GM21528 (cell line): ENCODE measurements around the gene SLC22A12.

Experiments
- ATAC-seq: cut with Tn5 transposase; IDR thresholded peaks from one replicate; pipeline ENCODE4 v1.9.1; 2021; ENCODE audit warnings: mild to moderate bottlenecking, moderate library complexity; ENCODE audit not compliant: unreplicated experiment, low FRiP score

Gene SLC22A12

DNA sequence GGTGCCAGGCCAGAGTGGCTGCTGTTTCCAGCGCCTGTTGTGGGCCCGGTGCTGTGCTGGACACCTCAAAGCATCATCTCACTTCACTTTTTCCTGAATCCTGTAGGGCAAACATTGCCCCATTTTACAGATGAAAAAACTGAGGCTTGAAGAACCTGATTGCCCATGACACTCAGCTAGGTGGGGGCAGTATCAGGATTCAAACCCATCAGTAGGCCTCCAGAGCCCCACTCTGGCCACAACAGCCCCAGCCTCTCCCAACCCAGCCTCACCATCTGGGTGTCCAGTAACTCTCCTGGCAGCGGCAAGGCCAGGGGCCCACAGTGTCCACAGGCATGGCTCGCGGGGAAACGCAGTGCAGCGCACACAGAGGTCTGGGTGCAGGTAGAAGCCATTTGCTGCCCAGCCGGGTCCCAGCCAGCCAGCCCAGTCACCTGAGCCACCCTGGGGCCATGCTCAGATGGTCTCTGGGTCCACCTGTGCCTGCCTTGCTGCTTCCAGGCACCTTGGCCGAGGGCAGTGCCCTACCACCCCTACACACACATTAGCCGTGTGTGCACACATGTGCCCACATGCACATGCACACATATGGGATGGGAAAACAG lies 11.5 kb downstream of the SLC22A12 start:
- no peak for ATAC-seq

DNA sequence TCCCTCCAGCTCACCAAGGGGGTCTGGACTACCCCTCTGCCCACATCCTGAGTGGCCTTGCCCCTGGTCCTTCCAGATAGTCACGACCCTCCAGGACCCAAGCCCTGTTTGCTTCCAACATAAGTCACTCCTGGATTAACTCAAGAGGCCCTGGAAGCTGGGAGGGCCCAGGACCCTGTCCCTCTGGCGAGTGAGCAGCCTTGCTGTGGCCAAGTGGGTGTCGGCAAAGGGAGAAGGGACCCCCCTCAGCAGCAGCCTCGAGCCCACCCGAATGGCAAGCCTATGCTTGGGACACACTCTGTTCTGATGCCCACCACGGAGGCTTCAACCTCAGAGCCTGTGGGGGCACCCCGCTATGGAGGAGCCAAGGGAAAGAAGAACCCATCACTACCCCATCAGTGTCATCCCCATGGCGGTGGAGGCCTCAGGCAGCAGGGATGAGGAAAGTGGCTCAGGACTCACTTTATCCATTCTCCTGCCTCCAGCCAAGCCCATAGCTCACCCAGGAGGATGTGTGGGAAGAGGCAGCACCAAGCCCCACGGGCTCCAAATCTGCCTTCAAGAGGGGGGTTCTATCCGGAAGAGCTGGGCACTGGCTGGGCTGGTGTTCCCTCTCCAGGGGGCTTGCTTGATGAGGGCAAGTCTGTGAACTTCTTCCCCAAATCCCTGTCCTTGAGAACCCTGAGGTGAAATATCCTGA lies 12.5 kb downstream of the SLC22A12 start:
- ATAC-seq = no peak

DNA sequence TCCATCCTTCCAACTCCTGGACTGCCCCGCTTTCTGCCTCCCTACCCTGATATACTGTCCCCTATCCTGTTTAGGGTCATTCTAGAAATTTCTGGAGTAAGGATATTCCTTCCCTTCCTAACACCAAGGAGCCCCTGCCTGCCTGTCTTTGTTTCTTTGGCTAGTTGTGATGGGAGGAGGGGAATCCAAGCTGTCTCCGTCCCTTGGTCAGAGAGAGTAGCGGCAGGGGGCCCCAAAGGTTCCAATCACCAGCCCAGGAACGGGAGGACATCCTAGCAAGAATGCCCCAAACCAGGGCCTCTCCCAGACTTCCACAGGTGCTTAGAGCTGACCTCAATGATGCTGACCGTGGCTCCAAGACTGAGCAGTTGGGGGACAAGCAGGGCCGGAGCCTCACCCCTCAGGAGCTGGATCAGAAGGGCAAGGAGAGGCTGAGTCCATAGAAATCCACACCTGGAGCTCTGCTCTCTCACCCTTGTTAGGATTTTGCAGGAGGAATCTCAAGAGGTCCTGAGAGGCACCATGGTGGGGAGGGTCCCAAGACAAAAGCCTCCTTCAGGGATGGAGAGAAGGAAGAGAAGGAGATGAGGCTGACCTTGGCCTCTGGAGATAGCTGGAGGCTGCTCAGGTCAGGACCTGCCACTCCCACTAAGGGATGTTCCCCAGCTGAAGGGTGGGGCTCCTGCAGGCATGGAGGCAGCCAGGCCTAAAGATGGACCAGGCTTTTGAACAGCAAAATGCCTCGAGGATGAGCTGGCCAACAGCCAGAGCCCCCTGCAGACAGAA lies 13.6 kb downstream of the SLC22A12 start:
- no peak for ATAC-seq

DNA sequence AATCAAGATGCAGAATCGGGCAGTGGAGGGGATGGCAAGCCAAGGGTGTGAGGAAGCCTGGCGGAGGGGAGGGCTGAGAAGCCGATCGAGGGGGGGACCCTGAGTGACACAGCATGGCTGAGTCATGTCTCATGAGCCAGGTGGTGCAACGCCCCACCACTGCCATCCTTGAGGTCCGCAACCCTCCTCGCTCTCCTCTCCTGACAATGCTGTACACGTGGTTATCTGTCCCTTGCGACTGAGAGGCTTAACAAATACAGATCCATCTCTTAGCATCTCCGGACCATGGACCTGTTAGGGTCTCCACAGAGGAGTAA lies 14.2 kb downstream of the SLC22A12 start:
- ATAC-seq = no peak

GRCh38 chr11:64605656-64606585 lies 14.9 kb downstream of the SLC22A12 start:
- ATAC-seq = no peak

DNA sequence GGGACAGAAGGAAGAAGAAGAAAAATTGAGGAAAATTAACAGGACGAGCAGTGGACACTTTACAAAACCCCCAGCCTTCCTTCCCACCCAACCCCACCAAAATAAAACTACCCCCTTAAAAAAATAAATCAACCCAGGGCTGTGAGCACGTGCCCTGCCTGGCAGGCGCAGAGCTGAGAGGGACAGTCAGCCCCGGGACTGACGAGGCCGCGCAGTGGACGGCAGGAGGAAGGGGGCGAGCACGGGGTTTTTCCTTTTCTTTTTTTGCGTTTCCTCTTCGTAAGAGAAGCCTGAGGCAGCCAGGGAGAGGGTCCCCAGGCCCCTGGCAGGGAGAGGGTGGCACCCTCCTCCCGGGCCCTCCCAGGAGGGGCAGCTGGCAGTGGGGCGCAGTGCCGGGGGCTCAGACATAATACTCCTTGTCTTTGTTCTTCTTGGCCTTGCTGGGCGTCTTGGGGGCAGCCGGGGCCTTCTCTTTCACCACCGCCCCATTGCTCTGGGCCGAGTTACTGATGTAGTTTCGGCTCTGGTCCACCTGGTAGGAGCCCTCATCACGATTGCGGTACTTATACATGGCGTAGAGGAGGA lies 15.9 kb downstream of the SLC22A12 start:
- no peak for ATAC-seq

GRCh38 chr11:64607381-64607985 lies 16.5 kb downstream of the SLC22A12 start:
- no peak for ATAC-seq

DNA sequence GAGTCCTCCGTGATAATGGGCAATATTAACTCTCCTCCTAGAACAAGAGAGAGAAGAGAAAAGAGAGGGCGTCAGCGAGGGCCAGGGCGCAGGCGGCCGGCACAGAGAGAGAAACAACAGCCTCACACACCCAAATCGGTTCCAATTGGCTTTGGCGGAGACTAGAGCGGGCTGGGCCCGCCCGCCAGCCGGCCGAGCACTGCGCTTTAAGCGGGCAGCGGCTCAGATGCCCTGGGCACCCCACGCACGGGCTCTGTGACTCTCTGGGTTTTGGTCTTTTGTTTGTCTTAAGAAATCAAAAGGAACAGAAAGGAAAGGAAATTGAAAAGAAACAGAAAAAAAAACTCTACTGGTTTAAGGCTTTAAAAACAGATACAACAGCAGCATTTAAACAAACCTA lies 17.0 kb downstream of the SLC22A12 start:
- ATAC-seq = no peak

DNA sequence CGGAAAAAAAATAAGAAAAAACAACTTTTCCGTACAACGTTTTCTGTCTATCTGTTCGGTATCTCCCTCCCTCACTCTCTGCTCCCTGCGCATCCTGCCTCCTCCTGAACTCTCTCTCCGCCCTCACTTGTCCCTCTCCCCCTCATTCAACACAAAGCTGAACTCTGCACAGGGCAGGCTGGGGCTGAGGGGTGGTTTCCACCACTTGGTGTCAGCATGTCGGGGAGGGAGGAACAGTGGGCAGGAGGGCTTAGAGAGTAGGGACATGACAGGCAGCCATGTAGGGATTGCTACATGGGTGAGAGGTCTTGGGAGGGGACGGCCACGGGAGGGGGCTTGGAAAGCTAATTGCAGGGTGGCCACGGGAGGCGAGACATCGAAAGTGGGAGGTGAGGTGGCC lies 17.6 kb downstream of the SLC22A12 start:
- no peak for ATAC-seq

GRCh38 chr11:64609436-64610047 lies 18.5 kb downstream of the SLC22A12 start:
- no peak for ATAC-seq

DNA sequence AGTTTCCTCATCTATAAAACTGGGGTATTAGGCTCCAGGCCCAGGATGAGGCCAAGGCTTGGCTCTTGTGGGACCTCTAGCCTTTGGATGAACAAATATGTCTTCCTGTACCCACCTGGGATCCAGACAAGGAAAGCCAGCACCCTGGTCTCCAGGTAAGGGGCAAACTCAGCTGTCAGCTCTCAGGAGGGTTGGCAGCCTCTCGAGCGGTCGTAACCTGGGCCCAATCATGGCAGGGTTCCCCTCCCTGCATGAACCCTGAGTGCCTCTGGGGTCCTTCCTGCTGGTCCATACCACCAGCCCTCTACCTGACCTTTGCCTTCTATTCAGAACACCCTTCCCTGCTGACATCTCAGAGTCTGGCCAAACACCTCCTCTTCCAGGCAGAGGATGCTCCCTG lies 19.6 kb downstream of the SLC22A12 start:
- ATAC-seq = no peak

GRCh38 chr11:64611176-64611575 lies 20.2 kb downstream of the SLC22A12 start:
- no peak for ATAC-seq

DNA sequence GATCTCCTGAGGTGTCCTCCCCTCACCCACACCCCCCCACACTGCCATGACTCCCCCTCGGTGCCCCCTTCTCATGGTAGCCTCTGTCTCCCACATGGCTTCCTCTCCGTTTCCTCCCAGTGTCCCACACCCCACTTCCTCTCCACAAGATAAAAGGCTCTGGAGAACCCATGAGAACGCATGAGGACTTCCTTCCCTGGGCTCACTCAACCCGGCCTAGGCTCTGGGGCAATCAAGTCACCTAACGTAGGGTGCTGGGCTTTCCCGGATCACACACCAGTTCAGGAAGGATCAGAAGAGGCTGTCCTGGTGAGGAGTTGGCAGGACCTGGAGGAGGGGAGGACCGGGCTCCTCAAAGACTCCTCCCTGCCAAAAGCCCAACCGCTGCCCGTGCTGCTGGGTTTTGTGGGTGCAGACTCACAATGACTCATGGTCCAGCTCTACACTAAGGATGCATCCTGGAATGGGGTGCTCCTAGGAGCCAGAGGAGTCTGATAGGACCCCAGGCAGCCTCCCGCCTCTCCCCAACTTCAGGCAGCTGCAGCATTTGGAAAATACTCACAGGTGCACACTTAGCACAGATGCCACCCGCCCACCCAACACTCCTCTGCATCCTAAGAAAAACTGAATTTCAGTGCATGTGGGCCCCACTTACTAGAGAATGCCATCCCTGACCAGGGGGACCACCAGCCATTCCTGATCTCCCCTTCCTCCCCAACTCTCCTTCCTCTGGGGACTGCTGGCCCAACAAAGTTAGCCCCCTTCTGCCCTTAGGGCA lies 21.0 kb downstream of the SLC22A12 start:
- ATAC-seq = no peak

- ATAC-seq = no peak
Measured at GRCh38 chr11:64613648-64614047, 22.6 kb downstream of the SLC22A12 start.

GRCh38 chr11:64614917-64615316 lies 23.9 kb downstream of the SLC22A12 start:
- no peak for ATAC-seq

DNA sequence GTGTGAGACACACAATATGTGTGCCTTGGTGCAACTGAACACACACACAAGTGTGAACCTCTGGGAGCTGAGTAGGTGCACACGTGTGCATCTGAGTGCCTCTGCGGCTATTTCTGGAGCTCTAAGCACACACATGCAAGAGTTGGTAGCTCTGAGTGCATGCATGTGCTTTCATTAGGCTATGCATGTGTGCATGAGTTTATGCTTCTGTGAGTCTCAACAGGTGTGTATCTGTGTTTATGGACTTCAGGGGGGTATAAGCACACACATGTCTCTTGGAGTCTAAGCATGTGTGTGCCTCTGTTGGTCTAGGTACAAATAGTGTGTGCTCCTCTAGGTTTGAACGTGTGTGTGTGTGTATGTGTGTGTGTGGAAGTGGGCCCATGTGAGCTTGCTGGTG lies 25.8 kb downstream of the SLC22A12 start:
- ATAC-seq = no peak

DNA sequence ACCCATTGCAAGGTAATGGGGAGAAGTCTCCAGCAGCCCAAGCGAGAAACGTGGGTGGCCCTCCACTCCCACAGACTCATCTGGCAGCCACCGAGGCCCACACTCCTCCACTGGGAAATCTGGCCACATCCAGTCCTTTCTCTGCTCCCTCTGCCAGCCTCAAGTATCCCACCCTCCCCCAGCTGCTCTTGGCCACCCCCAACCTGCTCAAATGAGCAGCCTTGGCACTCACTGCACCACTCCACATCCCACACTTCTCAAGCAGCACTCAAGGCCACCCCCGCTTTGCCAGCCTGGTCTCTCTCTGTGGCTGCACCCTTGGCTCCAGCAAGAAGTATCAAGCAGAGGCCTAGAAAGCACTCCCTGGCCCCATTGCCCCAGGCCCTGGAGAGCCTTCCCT lies 28.2 kb downstream of the SLC22A12 start:
- no peak for ATAC-seq

DNA sequence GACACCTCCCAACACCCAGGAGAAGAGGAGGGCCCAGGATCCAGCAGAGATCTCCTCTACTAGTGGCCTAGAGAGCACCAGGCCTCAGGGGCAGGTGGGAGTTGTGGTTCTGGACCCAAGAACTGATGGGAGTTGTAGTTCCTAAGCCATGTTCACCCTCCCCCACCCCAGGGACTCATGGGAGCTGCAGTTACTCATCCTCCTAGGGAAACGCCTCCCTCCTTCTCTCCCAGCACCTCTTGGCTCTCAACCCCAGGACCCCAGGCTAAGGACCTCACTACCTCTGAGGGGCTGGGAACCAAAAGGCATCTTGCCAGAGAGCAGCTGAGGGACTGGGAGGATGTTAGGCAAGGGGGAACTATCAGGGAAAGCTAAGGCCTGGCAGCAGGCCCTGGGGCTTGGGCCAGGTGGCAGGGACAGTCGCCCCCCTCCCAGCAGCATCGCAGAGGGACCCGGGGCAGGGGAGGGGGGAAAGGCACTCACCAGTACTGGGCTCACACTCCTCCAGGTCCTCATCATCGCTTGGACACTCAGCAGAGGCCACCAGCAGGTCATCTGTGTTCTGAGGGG lies 28.9 kb downstream of the SLC22A12 start:
- no peak for ATAC-seq
